Effector CD4-positive, alpha-beta T cell (primary cell): ENCODE results near the gene ARSK.
"Not testable (repeated sequence)": the region's sequence is repeated elsewhere in the genome, so short reads cannot be mapped to it uniquely, and the experiment has no call there.

ENCODE experiments used
- DNase-seq: peaks from one replicate; pipeline ENCODE4 v3.0.0-alpha.2; 2020

The ARSK gene

DNA sequence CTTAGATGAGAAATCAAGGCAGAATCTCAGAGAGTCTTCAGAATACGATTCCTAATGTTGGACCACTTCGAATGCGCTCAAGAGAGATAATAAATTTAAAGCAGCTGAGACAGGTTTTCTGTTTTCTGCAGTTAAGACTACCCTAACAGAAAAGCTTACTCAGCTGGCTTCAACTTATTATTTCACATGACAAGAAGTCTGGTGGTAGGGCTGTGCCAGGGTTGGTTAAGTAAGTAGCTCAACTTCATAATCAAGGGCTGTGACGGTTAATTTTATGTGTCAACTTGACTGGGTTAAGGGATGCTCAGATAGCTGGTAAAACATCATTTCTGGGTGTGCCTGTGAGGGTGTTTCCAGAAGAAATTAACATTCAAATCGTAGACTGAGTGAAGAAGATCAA lies 68.8 kb downstream of the ARSK start:
- DNase-seq: no peak

GRCh38 chr5:95624368-95624767 lies 69.5 kb downstream of the ARSK start:
- DNase-seq: no peak

DNA sequence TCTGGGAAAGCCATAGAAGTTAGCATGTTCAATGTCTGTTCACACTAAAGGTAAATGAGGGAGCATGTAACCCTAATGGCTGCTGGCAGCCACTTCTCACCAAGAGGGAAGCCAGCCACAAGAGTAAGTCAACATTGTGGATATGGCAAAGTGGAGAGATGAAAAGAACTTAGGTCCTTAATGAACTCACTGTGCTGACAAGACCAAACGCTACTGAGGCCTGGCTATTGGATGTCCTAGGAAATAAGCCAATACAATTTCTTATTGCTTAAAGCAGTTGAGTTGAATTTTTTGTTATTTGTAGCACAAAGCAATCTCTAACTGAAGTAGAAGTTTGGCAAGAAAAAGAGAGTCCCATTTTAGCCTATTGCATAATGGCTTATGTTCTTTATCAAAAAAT lies 71.8 kb downstream of the ARSK start:
- no peak for DNase-seq

DNA sequence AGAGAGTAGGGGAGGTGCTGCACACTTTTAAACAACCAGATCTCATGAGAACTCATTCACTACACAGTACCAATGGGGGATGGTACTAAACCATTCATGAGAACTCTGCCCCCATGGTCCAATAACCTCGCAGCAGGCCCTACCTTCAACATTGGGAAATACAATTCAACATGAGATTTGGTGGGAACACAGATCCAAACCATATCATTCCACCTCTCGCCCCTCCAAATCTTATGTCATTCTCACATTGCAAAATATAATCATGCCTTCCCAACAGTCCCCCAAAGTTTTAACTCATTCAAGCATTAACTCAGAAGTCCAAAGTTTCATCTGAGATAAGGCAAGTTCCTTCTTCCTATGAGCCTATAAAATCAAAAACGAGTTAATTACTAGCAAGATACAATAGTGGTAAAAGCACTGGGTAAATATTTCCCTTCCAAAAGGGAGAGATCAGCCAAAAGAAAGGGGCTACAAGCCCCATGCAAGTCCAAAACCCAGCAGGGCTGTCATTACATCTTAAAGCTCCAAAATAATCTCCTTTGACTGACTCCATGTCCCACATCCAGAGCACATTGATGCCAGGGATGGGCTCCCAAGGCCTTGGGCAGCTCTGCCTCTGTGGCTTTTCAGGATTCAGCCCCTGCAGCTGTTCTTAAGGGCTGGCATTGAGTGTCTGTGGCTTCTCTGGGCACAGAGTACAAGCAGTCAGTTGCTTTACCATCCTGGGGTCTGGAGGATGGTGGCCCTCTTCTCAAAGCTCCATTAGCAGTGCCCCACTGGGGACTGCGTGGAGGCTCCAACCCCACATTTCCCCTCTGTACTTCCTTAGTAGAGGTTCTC lies 73.3 kb downstream of the ARSK start:
- DNase-seq: no peak

DNA sequence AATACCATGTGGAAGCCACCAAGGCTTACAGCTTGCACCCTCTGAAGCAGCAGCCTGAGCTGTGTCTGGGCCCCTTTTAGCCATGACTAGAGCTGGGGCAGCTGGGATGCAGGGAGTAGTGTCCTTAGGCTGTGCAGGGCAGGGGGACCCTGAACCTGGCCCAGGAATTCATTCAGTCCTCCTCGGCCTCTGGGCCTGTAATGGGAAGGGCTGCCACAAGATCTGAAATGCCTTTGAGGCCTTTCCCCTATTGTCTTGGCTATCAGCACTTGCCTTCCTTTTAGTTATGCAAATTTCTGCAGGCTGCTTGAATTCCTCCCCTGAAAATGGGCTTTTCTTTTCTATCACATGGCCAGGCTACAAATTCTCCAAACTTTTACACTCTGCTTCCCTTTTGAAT lies 74.0 kb downstream of the ARSK start:
- DNase-seq: no peak

DNA sequence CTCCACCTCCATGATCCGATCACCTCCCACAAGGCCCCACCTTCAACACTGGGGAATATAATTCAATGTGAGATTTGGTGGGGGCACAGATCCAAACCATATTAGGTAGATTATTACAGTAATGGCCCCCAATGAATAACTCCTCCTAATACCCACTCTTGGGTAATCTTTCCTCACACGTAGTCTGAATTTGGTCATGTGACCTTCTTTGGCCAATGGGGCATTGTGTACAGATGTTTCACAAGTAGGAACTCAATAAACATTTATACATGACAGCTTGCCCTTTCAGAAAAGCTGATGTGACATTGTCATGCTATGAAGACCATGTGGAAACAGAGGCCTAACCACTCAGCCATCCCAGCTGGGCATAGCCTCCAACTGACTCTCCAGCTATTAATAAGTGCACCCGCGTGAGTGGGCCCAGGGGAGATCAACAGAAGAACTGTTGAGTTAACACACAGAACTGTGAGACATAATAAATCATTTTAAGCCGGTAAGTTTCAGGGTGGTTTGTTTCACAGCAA lies 75.6 kb downstream of the ARSK start:
- DNase-seq: no peak

- no peak for DNase-seq
These were observed 76.5 kb downstream of the ARSK start for GRCh38 chr5:95631255-95631958.

GRCh38 chr5:95631991-95632675 lies 77.2 kb downstream of the ARSK start:
- DNase-seq: peak; percentile 59

DNA sequence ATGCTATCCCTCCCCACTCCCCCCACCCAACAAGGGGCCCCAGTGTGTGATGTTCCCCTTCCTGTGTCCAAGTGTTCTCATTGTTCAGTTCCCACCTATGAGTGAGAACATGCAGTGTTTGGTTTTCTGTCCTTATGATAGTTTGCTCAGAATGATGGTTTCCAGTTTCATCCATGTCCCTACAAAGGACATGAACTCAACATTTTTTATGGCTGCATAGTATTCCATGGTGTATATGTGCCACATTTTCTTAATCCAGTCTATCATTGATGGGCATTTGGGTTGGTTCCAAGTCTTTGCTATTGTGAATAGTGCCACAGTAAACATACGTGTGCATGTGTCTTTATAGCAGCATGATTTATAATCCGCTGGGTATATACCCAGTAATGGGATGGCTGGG lies 78.0 kb downstream of the ARSK start:
- not testable (repeated sequence) for DNase-seq

GRCh38 chr5:95633671-95634070 lies 78.8 kb downstream of the ARSK start:
- DNase-seq: no peak

DNA sequence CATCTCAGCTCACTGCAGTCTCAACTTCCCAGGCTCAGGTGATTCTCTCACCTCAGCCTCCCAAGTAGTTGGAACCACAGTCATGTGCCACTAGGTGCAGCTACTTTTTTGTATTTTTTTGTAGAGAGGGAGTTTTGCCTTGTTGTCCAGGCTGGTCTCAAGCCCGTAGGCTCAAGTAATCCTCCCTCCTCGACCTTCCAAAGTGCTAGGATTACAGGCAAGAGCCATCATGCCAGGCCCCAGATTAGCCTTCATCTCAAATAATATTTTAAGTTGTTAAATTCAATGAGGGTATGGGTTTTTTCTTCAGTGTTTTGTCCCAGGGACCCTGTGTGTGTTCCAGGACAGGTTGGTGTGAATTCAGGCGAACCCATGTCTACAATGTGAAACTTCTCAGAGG lies 79.2 kb downstream of the ARSK start:
- DNase-seq: no peak

DNA sequence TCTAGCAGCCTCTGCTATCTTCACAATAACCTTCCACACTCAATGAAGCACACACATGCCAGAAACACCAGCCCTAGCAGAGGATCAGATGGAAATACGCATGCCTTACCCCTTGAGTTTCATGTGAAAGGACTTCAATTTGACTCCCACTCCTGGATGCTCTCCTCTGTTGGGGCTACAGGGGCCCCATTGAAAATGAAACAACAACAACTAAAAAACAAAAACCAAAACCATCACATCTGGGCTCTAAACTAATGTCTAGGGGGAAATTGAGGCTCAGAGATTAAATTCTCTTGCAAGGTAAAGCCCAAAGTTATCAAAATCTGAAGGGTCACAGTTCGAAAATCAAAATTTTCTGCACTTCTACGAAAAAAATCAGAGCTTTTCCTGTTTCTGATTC lies 83.7 kb downstream of the ARSK start:
- DNase-seq: no peak

GRCh38 chr5:95641741-95642220 lies 86.9 kb downstream of the ARSK start:
- no peak for DNase-seq

DNA sequence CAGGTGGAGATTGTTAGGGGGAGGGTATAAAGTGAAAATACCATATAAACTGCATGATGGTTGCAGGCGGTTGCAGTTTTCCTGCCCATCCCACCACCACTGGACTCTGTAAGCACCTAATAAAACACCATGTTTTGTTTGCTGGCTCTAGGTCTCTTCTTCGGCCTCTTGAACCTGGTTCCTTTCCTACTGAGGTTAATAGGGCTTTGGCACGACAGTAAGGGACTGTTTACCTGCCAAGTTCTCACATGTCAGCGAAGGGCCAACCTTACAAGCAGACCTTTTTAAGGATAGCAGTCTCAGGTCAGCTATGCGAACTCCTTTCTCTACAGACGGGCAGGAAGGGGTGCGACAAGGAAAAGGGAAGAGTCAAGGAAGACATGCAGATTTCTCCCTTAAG lies 88.3 kb downstream of the ARSK start:
- no peak for DNase-seq

DNA sequence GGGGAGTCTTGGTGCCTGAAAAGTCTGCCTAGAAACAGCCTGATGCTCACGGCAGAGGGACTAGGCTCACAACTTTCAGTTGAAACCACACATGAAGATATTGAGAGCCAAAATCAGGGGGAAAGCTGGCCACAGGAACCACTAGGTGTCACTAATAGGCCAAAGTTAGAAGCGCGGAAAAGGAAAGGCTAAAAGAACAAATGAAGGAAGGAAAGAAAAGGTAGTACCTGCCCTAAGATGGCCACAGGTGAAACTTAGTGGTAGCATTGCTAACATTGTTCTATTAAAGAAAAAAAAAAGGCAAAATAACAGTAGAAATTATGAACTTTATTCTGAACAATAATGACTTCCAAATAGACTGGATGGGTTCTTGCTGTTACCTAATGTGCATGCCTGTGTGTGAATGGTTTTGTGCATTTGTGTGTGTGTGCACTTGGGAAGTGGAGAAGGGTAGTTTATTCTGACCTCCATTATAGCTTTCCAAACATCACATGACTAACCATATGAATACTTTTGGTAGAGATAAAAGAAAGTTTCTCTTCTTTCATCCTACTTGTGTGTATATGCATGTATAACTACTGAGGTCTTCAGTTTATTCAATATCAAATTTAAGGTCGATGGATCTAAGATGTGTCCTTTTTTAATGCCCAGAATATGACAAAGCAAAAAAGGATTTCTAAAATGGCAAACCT lies 89.6 kb downstream of the ARSK start:
- DNase-seq: peak; percentile 11

- DNase-seq: not testable (repeated sequence)
These were observed 91.3 kb downstream of the ARSK start for GRCh38 chr5:95646226-95646568.

DNA sequence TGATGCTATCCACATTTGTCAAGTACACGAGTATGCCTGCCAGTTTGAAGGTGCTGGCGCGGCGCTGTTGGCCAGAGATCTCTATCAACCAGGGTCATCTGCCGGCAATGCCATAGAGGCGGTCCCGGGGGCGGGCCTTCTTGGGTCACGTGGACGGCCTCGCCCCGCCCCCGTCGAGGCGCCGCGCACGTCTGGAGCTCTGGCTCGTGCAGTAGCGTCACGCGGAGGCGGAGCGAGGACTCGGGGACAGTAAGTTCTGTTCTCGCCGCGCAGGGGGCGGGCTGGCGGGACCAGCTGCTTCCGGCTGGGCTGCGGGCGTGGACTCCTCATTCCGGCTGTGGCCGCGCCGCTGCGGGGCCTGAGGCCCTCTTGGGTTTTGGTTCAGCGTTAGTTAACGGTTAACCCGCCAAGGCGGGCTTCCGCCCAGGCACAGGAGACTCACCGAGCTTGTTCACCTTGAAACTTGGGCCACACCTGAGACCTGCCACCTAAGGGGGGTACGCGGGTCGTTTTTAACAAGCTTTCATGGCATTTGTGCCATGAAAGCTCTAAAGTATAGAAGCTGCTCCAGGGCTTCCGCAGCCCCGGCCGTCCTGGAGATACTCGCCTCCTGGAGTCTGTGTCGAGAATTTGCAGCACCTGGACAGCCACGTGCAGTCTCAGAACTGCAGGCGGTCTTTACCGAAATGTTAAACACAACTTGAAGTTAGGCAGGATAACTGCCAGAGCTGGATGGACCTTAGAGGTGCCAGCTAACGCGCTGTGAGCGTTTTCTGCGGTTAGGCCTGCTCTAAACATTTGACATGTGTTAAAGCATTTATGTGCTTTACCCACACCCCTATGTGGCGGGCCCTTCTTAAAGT lies 91.9 kb downstream of the ARSK start, which contains the start of gene RFESD:
Gene RFESD, plus strand, starts transcription at position 209 of the 863 bp plus-strand sequence. CDS start 5,495 bp downstream, outside the sequence.
- peak; percentile 86 for DNase-seq

DNA sequence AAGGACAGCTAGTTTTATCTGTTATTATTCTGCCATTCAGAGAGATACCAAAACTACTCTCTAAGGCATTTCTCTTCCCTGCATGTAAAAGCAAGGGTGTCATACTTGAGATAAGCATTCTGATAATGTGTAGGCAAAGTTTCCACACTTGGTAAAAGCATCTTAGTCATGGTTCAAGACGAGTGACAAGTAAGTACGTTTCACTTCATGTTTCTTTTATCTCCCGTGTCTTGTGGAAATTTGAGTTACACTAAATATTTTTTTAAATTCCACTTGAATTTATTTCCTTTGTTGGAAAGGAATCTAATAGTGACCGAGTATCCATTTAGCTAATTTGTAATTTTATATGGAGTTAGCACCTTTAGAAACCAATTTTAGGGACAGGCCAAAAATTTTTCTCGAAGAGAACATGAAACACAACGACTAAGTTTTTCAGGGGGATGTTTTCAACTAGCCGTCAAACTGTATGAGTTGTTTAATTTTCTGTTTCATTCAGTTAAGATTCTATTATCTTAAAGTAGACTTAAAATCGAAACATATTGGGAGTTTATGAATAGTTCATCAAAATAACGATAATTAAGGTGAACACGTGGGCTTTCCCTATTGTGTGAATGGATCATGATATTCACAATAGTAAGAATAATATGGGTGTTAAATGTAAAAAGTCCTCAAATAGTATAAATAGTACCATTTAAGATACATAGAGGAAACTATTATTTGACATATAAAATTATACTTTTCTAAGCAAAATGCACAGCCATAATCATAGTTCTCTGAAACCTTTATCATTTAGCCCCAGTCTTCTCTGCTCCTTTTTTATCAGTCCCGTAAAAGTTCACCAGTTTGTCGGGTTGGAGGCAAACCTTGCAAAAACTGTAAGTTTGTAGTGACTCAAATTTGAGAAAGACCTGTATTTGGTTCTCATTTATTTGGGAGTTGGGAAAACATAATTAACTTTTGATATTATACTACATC lies 93.3 kb downstream of the ARSK start:
- DNase-seq: no peak

- DNase-seq: no peak
These were observed 94.4 kb downstream of the ARSK start for GRCh38 chr5:95649274-95649673.
